CD4-positive, alpha-beta memory T cell (primary cell): ENCODE measurements around the gene NBPF1. TPM values are rescaled to one million over a fixed set of nuclear protein-coding genes. Genes with fewer than 3 reads are reported as not detected.
A peak's percentile ranks its signal among the peaks of the same experiment; 100 is the strongest.
"Not testable (repeated sequence)": the region's sequence is repeated elsewhere in the genome, so short reads cannot be mapped to it uniquely, and the experiment has no call there.

Experiments used
- CTCF ChIA-PET: fragments of 350-600 bp; sonication (Branson Sonifier 250); formaldehyde crosslinking; loops from one replicate; lab custom pipeline; 2021; ENCODE audit warnings: inconsistent platforms; ENCODE audit not compliant: partially characterized antibody; lab: Charles Lee
- POLR2A ChIA-PET: fragments of 350-600 bp; sonication (Branson Sonifier 250); formaldehyde crosslinking; loops from one replicate; lab custom pipeline; 2021; ENCODE audit not compliant: partially characterized antibody; lab: Charles Lee
- DNase-seq, 5 donors: peaks; one replicate each; pipeline versions ENCODE4 v3.0.0 to v3.0.0-alpha.2; 2020 to 2022; ENCODE audit warnings: mixed read lengths in 1 of 5
- H3K27ac ChIP-seq: one replicate; pipeline ENCODE4 v1.7.0; 2013; ENCODE audit warnings: low read depth, low read length
- H3K27me3 ChIP-seq: 2 replicates; pipeline ENCODE4 v1.7.0; 2013; ENCODE audit warnings: mild to moderate bottlenecking, low read length, moderate library complexity; ENCODE audit not compliant: insufficient read depth
- H3K36me3 ChIP-seq: 2 replicates; pipeline ENCODE4 v1.7.0; 2013; ENCODE audit warnings: mild to moderate bottlenecking, low read length, moderate library complexity; ENCODE audit not compliant: insufficient read depth
- H3K4me1 ChIP-seq: 2 replicates; pipeline ENCODE4 v1.7.0; 2013; ENCODE audit warnings: mild to moderate bottlenecking, low read length, moderate library complexity; ENCODE audit not compliant: insufficient read depth
- H3K4me3 ChIP-seq, 2 donors: one replicate each; pipeline ENCODE4 v1.7.0; 2013; ENCODE audit warnings: low read length in 2 of 2, mild to moderate bottlenecking in 1 of 2
- H3K9me3 ChIP-seq, 2 donors: one replicate each; pipeline ENCODE4 v1.7.0; 2013; ENCODE audit warnings: low read length in 2 of 2, control low read depth in 1 of 2; ENCODE audit not compliant: control insufficient read depth in 1 of 2
- H3K27ac Mint-ChIP-seq, 7 donors: one replicate each; pipeline ENCODE4 v1.8.0; 2020 to 2021; ENCODE audit warnings: mixed read lengths in 7 of 7, mild to moderate bottlenecking in 6 of 7, inconsistent platforms in 3 of 7, moderate library complexity in 3 of 7
- H3K27me3 Mint-ChIP-seq, 2 donors: one replicate each; pipeline ENCODE4 v1.8.0; 2020 to 2021; ENCODE audit warnings: mixed read lengths in 2 of 2
- H3K36me3 Mint-ChIP-seq, 2 donors: one replicate each; pipeline ENCODE4 v1.8.0; 2020 to 2021; ENCODE audit warnings: mixed read lengths in 2 of 2, inconsistent platforms in 1 of 2, mild to moderate bottlenecking in 1 of 2
- H3K4me1 Mint-ChIP-seq, 4 donors: one replicate each; pipeline ENCODE4 v1.8.0; 2020 to 2021; ENCODE audit warnings: mixed read lengths in 4 of 4, mild to moderate bottlenecking in 1 of 4
- H3K4me3 Mint-ChIP-seq, 8 donors: one replicate each; pipeline ENCODE4 v1.8.0; 2020 to 2021; ENCODE audit warnings: mixed read lengths in 8 of 8, mild to moderate bottlenecking in 7 of 8, moderate library complexity in 6 of 8, inconsistent platforms in 3 of 8
- H3K9me3 Mint-ChIP-seq, 8 donors: one replicate each; pipeline ENCODE4 v1.8.0; 2020 to 2021; ENCODE audit warnings: mixed read lengths in 8 of 8, mild to moderate bottlenecking in 5 of 8, inconsistent platforms in 3 of 8, moderate library complexity in 1 of 8
- intact Hi-C: fragments of 100-400 bp; cut with micrococcal nuclease; formaldehyde crosslinking; loops from one replicate; pipeline ENCODE4 v1.15.1; 2023
- polyA plus RNA-seq, 2 donors: library from polyadenylated mRNA; unstranded; fragments of 300-500 nt; fragmentation: Illumina TruSeq; gene quantifications; one replicate each; pipeline ENCODE4 v1.2.3, GENCODE V29; 2021
- total RNA-seq, 2 experiments: library from RNA; stranded (reverse); gene quantifications; one replicate each; pipeline ENCODE4 v1.2.3, GENCODE V29; 2021

NBPF1 gene
- total and polyA plus RNA-seq, 4 experiments from 2014 or later, result 4.1 to 17.0 (median 13.5) TPM

- H3K9me3 ChIP-seq, H3K36me3 Mint-ChIP-seq, H3K27ac Mint-ChIP-seq, CTCF ChIA-PET, POLR2A ChIA-PET, H3K4me1 Mint-ChIP-seq, H3K27ac ChIP-seq, H3K36me3 ChIP-seq, DNase-seq, H3K4me3 ChIP-seq, H3K27me3 ChIP-seq, H3K9me3 Mint-ChIP-seq, H3K4me1 ChIP-seq, H3K4me3 Mint-ChIP-seq, intact Hi-C loops: not testable (repeated sequence)
- H3K27me3 Mint-ChIP-seq, result peaks cover 0 to 12% of the 10 kb centered on the region in 2 donors
Measured at GRCh38 chr1:16547502-16548241, 65.7 kb downstream of the NBPF1 start.

GRCh38 chr1:16545682-16546095 is 67.7 kb downstream of the NBPF1 start:
- H3K4me3 ChIP-seq, CTCF ChIA-PET, H3K4me1 ChIP-seq, H3K27ac ChIP-seq, intact Hi-C loops, H3K36me3 Mint-ChIP-seq, H3K36me3 ChIP-seq, H3K9me3 Mint-ChIP-seq, H3K27me3 ChIP-seq, H3K9me3 ChIP-seq, H3K4me3 Mint-ChIP-seq, H3K4me1 Mint-ChIP-seq, POLR2A ChIA-PET: not testable (repeated sequence)
- peak in 3 of 5 donors; percentile 25 to 29 (median 26) for DNase-seq
- peaks cover 0 to 12% of the 10 kb centered on the region in 2 donors for H3K27me3 Mint-ChIP-seq
- H3K27ac Mint-ChIP-seq, result peak overlapping the region in 2 of 7 donors; percentile 65 to 70

GRCh38 chr1:16540421-16540893 is 72.9 kb downstream of the NBPF1 start:
- H3K4me3 ChIP-seq, H3K4me1 ChIP-seq, H3K27me3 ChIP-seq, H3K9me3 ChIP-seq, CTCF ChIA-PET, H3K27ac ChIP-seq, H3K36me3 Mint-ChIP-seq, POLR2A ChIA-PET, intact Hi-C loops, H3K27ac Mint-ChIP-seq, H3K9me3 Mint-ChIP-seq, H3K4me1 Mint-ChIP-seq, H3K4me3 Mint-ChIP-seq, H3K36me3 ChIP-seq, DNase-seq: not testable (repeated sequence)
- peaks cover 1 to 12% of the 10 kb centered on the region in 2 donors for H3K27me3 Mint-ChIP-seq

GRCh38 chr1:16537528-16537927 is 75.8 kb downstream of the NBPF1 start:
- H3K27ac Mint-ChIP-seq, H3K4me1 ChIP-seq, POLR2A ChIA-PET, H3K36me3 ChIP-seq, H3K27ac ChIP-seq, H3K27me3 ChIP-seq, DNase-seq, H3K4me3 Mint-ChIP-seq, H3K9me3 Mint-ChIP-seq, H3K4me3 ChIP-seq, H3K36me3 Mint-ChIP-seq, CTCF ChIA-PET, intact Hi-C loops, H3K9me3 ChIP-seq: not testable (repeated sequence)
- peaks cover 10 to 15% of the 10 kb centered on the region in 2 donors for H3K27me3 Mint-ChIP-seq
- peaks cover 3 to 17% (median 9%) of the 10 kb centered on the region in 4 donors for H3K4me1 Mint-ChIP-seq

- CTCF ChIA-PET, H3K36me3 ChIP-seq, intact Hi-C loops, H3K4me1 ChIP-seq, H3K27ac ChIP-seq, H3K4me3 Mint-ChIP-seq, H3K27me3 ChIP-seq, H3K9me3 ChIP-seq, H3K36me3 Mint-ChIP-seq, H3K27ac Mint-ChIP-seq, H3K9me3 Mint-ChIP-seq, H3K4me3 ChIP-seq, DNase-seq, POLR2A ChIA-PET: not testable (repeated sequence)
- H3K27me3 Mint-ChIP-seq, result peaks cover 16 to 20% of the 10 kb centered on the region in 2 donors
- H3K4me1 Mint-ChIP-seq, result peaks cover 3 to 17% (median 9%) of the 10 kb centered on the region in 4 donors
Measured at GRCh38 chr1:16536796-16537195, 76.6 kb downstream of the NBPF1 start.

GRCh38 chr1:16535898-16536297 is 77.5 kb downstream of the NBPF1 start:
- not testable (repeated sequence) for H3K9me3 Mint-ChIP-seq

GRCh38 chr1:16535487-16535886 is 77.9 kb downstream of the NBPF1 start:
- H3K27ac Mint-ChIP-seq, DNase-seq, H3K9me3 ChIP-seq, POLR2A ChIA-PET, CTCF ChIA-PET, H3K27me3 ChIP-seq, H3K4me3 ChIP-seq, H3K4me1 ChIP-seq, intact Hi-C loops, H3K27ac ChIP-seq, H3K9me3 Mint-ChIP-seq, H3K36me3 ChIP-seq, H3K36me3 Mint-ChIP-seq: not testable (repeated sequence)
- Mint-ChIP-seq H3K27me3 (peaks cover 20 to 25% of the 10 kb centered on the region in 2 donors), H3K4me1 (peaks cover 3 to 17% (median 9%) of the 10 kb centered on the region in 4 donors), H3K4me3 (peak overlapping the region in 5 of 8 donors; percentile 17 to 90 (median 43))

More at GRCh38 chr1:16535898-16536297, 77.5 kb downstream of the NBPF1 start:
- intact Hi-C loops, H3K4me3 ChIP-seq, H3K36me3 Mint-ChIP-seq, H3K36me3 ChIP-seq, H3K4me1 ChIP-seq, DNase-seq, H3K27ac Mint-ChIP-seq, CTCF ChIA-PET, H3K4me3 Mint-ChIP-seq, H3K27ac ChIP-seq, H3K9me3 ChIP-seq, H3K27me3 ChIP-seq, POLR2A ChIA-PET: not testable (repeated sequence)
- peaks cover 20 to 24% of the 10 kb centered on the region in 2 donors for H3K27me3 Mint-ChIP-seq
- peaks cover 3 to 17% (median 9%) of the 10 kb centered on the region in 4 donors for H3K4me1 Mint-ChIP-seq
